ENCODE results near the gene RGL4.
"Not testable (repeated sequence)": the region's sequence is repeated elsewhere in the genome, so short reads cannot be mapped to it uniquely, and the experiment has no call there.

RGL4 gene

GRCh38 chr22:23728108-23728507 lies 37.3 kb downstream of the RGL4 start:
- not testable (repeated sequence) for DNase-seq (ENCODE audit: low spot score)

GRCh38 chr22:23737696-23738095 lies 46.9 kb downstream of the RGL4 start:
- no peak for DNase-seq (ENCODE audit: low spot score)

- no peak for DNase-seq (ENCODE audit: low spot score)
Observed at GRCh38 chr22:23742505-23743264, 51.9 kb downstream of the RGL4 start.

GRCh38 chr22:23743303-23743705 lies 52.5 kb downstream of the RGL4 start:
- DNase-seq (ENCODE audit: low spot score), result no peak

GRCh38 chr22:23744001-23744400 lies 53.2 kb downstream of the RGL4 start:
- no peak for DNase-seq (ENCODE audit: low spot score)

GRCh38 chr22:23744485-23744884 lies 53.7 kb downstream of the RGL4 start:
- DNase-seq (ENCODE audit: low spot score), result no peak

- no peak for DNase-seq (ENCODE audit: low spot score)
Observed at GRCh38 chr22:23745791-23746190, 55.0 kb downstream of the RGL4 start.

Data from SK-N-DZ (cell line).